Measurements from ENCODE around the gene TRAM2.

- no peak for TF ChIP-seq CTCF (IDR thresholded peaks at IDR 0.05)
- TF ChIP-seq POLR2A (IDR thresholded peaks at IDR 0.05), result no peak
These were observed 44.8 kb upstream of the TRAM2 start for GRCh38 chr6:52621631-52622030.
